Measurements from ENCODE around the gene FBLIM1.

- TF ChIP-seq CTCF (IDR thresholded peaks at IDR 0.05; ENCODE audit: low read depth, low read length) (no peak), POLR2A (IDR thresholded peaks at IDR 0.05; ENCODE audit: extremely low read depth, insufficient read length) (no peak), MAX (IDR thresholded peaks at IDR 0.05; ENCODE audit: low read depth, low read length) (no peak), MYC (IDR thresholded peaks at IDR 0.05; ENCODE audit: low read depth, low read length) (no peak)
Observed at GRCh38 chr1:15732686-15733081, 25.9 kb upstream of the FBLIM1 start.
